ENCODE results near the gene PLGRKT.
"Not testable (repeated sequence)": the region's sequence is repeated elsewhere in the genome, so short reads cannot be mapped to it uniquely, and the experiment has no call there.

The PLGRKT gene

DNA sequence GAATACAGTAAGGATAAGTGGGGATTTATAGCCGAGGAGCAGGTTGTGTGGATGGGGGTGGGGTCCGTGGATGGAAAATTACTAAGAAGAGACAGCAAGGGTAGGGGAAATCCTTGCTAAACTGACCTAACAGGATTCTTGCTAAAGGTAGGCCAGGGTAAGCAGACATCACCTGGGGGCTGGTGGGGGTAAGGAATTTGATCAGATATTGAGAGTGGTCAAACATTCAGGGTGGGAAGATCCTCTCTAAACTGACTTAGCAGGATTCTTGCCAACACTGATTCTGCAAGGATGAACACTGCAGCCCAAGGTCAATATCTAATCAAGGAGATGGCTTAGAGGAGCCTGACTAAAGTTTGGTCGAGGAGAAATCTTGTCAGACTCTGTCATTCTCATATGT is 2.7 kb upstream of the PLGRKT start:
- no peak overlapping the region for H3K4me3 ChIP-seq (ENCODE audit: low read length)
- TF ChIP-seq, protein P1, sequence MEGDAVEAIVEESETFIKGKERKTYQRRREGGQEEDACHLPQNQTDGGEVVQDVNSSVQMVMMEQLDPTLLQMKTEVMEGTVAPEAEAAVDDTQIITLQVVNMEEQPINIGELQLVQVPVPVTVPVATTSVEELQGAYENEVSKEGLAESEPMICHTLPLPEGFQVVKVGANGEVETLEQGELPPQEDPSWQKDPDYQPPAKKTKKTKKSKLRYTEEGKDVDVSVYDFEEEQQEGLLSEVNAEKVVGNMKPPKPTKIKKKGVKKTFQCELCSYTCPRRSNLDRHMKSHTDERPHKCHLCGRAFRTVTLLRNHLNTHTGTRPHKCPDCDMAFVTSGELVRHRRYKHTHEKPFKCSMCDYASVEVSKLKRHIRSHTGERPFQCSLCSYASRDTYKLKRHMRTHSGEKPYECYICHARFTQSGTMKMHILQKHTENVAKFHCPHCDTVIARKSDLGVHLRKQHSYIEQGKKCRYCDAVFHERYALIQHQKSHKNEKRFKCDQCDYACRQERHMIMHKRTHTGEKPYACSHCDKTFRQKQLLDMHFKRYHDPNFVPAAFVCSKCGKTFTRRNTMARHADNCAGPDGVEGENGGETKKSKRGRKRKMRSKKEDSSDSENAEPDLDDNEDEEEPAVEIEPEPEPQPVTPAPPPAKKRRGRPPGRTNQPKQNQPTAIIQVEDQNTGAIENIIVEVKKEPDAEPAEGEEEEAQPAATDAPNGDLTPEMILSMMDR (conservative IDR thresholded peaks at IDR 0.05; ENCODE audit: low read depth, low read length) = no peak
- DNase-seq (ENCODE audit: low read depth) = no peak

DNA sequence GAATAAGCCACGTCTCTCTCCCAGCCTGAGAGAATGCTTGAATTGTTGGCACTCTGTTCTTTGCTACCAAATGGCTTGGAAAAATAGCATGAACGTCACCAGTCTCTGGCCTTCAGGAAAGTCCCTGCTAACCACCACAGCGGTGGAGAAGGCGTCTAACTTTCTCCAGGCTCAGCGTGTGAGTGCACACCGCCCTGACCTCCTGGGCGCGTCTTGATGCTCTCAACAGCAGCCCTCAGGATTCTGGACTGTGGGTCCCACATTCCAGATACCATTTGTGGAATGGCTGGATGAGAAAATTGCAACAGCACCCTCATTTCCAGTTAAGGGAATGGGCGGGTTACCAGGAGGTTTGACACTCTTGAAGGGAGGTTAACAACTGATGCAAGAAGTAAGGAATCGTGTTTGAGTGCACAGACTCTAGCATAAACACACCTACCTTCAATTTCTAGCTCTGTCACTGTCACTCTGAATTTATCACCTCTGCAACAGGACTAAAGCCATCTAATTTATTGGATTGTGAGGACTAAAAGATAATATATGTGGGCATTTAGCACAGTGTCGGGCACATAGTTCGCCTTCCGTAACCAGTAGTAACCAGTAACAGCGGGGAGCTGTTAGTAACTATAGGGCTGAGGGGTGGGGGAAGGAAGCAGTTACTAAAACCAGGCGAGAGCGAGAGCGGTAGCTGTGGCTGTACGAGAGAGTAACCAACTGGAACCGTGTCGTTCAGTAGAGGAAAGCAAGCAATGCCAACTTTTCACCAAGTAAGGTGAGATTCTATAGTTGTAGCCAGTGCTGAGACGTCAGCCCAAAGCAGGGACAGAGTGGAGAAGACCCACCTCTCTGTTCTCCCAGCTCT is 807 bp upstream of the PLGRKT start:
- TF ChIP-seq, protein P1 (conservative IDR thresholded peaks at IDR 0.05; ENCODE audit: low read depth, low read length) = no peak
- no peak for DNase-seq (ENCODE audit: low read depth)
- H3K4me3 ChIP-seq (ENCODE audit: low read length) = peak overlapping the region; percentile 85

DNA sequence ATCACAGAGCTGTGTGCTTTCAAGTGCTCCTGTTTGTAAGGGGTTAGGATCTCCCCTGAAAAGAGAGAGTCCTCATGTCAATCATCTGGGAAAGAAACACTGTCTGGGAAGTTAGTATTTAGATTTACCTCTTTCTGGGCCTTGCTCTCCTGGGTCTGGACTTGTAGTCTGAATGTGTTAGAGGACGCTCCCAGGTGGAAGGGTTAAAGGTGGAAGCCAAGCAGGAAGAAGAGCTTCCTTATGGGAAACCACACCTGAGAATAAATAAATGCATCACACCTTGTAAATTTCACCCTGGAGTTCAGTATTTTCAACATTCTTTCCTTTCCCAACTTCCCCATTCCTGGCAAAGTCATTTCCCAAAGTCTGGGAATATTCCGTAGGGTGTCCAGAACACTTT is 1.3 kb downstream of the PLGRKT start:
- TF ChIP-seq, protein P1 (conservative IDR thresholded peaks at IDR 0.05; ENCODE audit: low read depth, low read length) = no peak
- no peak overlapping the region for H3K4me3 ChIP-seq (ENCODE audit: low read length)
- no peak for DNase-seq (ENCODE audit: low read depth)

DNA sequence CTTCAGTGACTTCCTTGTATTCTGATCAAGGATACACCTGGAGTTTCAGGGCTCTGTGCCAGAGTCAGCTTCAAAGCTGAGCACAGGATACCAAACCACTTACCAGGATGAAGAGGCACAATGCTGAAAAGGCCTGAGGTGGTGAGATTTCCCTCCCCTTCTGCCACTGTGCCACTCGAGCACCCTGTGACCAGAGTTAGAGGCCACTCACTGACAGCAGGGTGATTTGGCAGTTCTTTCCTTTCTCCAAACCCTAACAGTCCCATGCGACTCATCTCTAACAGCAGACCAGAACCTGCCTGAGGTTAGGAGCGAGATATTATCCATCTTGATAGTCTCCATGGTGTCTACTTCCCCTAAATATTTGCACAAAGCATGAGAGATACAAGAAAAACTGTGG is 1.8 kb downstream of the PLGRKT start:
- no peak for DNase-seq (ENCODE audit: low read depth)
- H3K4me3 ChIP-seq (ENCODE audit: low read length) = no peak overlapping the region

DNA sequence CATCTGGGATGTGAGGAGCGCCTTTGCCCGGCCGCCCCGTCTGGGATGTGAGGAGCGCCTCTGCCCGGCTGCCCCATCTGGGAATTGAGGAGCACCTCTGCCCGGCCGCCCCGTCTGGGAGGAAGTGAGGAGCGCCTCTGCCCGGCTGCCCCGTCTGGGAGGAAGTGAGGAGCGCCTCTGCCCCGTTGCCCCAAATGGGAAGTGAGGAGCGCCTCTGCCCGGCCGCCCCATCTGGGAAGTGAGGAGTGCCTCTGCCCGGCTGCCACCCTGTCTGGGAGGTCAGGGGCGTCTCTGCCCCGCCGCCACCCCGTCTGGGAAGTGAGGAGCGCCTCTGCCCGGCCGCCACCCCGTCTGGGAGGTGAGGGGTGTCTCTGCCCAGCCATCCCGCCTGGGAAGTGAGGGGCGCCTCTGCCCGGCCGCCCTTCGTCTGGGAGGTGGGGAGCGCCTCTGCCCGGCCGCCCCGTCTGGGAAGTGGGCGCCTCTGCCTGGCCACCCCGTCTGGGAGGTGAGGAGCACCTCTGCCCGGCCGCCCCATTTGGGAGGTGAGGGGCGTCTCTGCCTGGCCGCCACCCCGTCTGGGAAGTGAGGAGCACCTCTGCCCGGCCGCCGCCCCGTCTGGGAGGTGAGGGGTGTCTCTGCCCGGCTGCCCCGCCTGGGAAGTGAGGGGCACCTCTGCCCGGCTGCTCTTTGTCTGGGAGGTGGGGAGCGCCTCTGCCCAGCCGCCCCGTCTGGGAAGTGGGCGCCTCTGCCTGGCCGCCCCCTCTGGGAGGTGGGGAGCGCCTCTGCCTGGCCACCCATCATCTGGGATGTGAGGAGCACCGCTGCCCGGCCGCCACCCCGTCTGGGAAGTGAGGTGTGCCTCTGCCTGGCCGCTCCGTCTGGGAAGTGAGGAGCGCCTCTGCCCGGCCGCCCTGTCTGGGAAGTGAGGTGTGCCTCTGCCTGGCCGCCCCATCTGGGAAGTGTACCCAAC is 3.6 kb downstream of the PLGRKT start:
- not testable (repeated sequence) for DNase-seq (ENCODE audit: low read depth); H3K4me3 ChIP-seq (ENCODE audit: low read length)

More for the DNA sequence above, 1.8 kb downstream of the PLGRKT start:
- TF ChIP-seq, protein P1 (conservative IDR thresholded peaks at IDR 0.05; ENCODE audit: low read depth, low read length) = no peak

DNA sequence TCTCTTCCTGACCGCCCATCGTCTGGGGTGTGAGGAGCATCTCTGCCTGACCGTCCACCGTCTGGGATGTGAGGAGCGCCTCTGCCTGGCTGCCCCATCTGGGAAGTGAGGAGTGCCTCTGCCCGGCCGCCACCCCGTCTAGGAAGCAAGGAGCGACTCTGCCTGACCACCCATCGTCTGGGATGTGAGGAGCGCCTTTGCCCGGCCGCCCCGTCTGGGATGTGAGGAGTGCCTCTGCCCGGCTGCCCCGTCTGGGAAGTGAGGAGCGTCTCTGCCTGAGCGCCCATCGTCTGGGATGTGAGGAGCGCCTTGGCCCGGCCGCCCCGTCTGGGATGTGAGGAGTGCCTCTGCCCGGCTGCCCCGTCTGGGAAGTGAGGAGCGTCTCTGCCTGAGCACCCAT is 4.4 kb downstream of the PLGRKT start:
- DNase-seq (ENCODE audit: low read depth) = not testable (repeated sequence)

DNA sequence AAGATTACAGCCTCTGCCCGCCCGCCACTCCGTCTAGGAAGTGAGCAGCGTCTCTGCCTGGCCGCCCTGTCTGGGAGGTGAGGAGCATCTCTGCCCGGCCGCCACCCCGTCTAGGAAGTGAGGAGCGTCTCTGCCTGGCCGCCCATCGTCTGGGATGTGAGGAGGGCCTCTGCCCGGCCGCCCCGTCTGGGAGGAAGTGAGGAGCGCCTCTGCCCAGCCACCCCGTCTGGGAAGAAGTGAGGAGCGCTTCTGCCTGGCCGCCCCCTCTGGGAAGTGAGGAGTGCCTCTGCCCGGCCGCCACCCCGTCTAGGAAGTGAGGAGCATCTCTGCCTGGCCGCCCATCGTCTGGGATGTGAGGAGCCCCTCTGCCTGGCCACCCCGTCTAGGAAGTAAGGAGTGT is 4.8 kb downstream of the PLGRKT start:
- H3K4me3 ChIP-seq (ENCODE audit: low read length); DNase-seq (ENCODE audit: low read depth): not testable (repeated sequence)

More for the DNA sequence above, 4.4 kb downstream of the PLGRKT start:
- H3K4me3 ChIP-seq (ENCODE audit: low read length) = not testable (repeated sequence)

DNA sequence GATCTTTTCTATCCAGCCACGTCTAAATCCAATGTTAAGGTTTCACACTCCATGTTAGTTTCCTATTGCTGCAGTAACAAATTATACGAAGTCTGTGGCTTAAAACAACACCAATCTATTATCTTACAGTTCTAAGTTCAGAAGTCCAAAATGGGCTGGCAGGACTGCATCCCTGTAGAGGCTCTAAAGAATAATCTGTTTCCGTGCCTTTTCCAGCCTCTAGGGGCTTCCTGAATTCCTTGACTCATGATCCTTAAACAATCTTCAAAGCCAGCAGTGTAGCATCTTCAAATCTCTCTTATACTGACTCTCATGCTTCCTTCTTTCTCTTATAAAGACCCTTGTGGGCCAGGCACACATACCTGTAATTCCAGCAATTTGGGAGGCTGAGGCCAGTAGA is 6.8 kb downstream of the PLGRKT start:
- TF ChIP-seq, protein P1 (conservative IDR thresholded peaks at IDR 0.05; ENCODE audit: low read depth, low read length) = no peak
- DNase-seq (ENCODE audit: low read depth) = no peak
- no peak overlapping the region for H3K4me3 ChIP-seq (ENCODE audit: low read length)

Data from retinal pigment epithelial cell (primary cell).